HG02798 (cell line): ENCODE results near the gene GNPTG.

Source experiments
- ATAC-seq: cut with Tn5 transposase; IDR thresholded peaks from one replicate; pipeline ENCODE4 v1.9.1; 2021; ENCODE audit warnings: mild to moderate bottlenecking; ENCODE audit not compliant: unreplicated experiment, poor library complexity

The GNPTG gene

GRCh38 chr16:1366060-1366711, 14.5 kb downstream of the GNPTG start:
- no peak for ATAC-seq

- no peak for ATAC-seq
Observed at GRCh38 chr16:1366712-1367299, 15.1 kb downstream of the GNPTG start.

GRCh38 chr16:1367486-1368174, 15.9 kb downstream of the GNPTG start:
- ATAC-seq: no peak

- no peak for ATAC-seq
Observed at GRCh38 chr16:1371054-1371978, 19.6 kb downstream of the GNPTG start.

- ATAC-seq: no peak
Observed at GRCh38 chr16:1372292-1372950, 20.7 kb downstream of the GNPTG start.

GRCh38 chr16:1374418-1375297, 22.9 kb downstream of the GNPTG start:
- no peak for ATAC-seq

- no peak for ATAC-seq
Observed at GRCh38 chr16:1375298-1375640, 23.5 kb downstream of the GNPTG start.

- no peak for ATAC-seq
Observed at GRCh38 chr16:1375741-1376410, 24.1 kb downstream of the GNPTG start.

GRCh38 chr16:1377406-1378010, 25.8 kb downstream of the GNPTG start:
- no peak for ATAC-seq

- ATAC-seq: no peak
Observed at GRCh38 chr16:1378087-1378803, 26.5 kb downstream of the GNPTG start.

GRCh38 chr16:1378804-1379303, 27.1 kb downstream of the GNPTG start:
- ATAC-seq: peak; percentile 45

GRCh38 chr16:1379304-1380076, 27.8 kb downstream of the GNPTG start:
- ATAC-seq: peak; percentile 51

GRCh38 chr16:1380195-1380594, 28.5 kb downstream of the GNPTG start:
- no peak for ATAC-seq

GRCh38 chr16:1381612-1382406, 30.1 kb downstream of the GNPTG start:
- ATAC-seq: no peak

GRCh38 chr16:1383556-1383955, 31.8 kb downstream of the GNPTG start:
- no peak for ATAC-seq

GRCh38 chr16:1385232-1385631, 33.5 kb downstream of the GNPTG start:
- ATAC-seq: no peak
